A549 (cell line): ENCODE data around the gene MTG2. TPM values are rescaled to one million over a fixed set of nuclear protein-coding genes. Genes with fewer than 3 reads are reported as not detected.

Experiments
- ATAC-seq, 2 experiments: fragments of 200-7000 bp in 1 of 2; fragments of >200 bp in 1 of 2; cut with Nextera tagmentation in 1 of 2; cut with Tn5 transposase in 1 of 2; 3 replicates each; pipeline versions ENCODE4 v1.8.0 to v1.9.1; 2018 to 2020; ENCODE audit warnings: mild to moderate bottlenecking in 1 of 2, moderate library complexity in 1 of 2
- CTCF ChIA-PET: fragments of 300-600 bp; sonication (Branson Sonifier 250); formaldehyde crosslinking; extraction: SDS; loops from one replicate; lab custom pipeline; 2021; ENCODE audit warnings: antibody characterized with exemption, inconsistent platforms; lab: Yijun Ruan, JAX
- POLR2A ChIA-PET: fragments of 350-600 bp; formaldehyde crosslinking; extraction: SDS; loops from one replicate; lab custom pipeline; 2021; ENCODE audit warnings: antibody characterized with exemption, inconsistent platforms; lab: Yijun Ruan, JAX
- DNase-seq, 2 experiments: peaks; one replicate each; pipeline versions ENCODE4 v3.0.0 to v3.0.0-alpha.2; 2011 to 2016; ENCODE audit warnings: low read depth in 1 of 2, low spot score in 1 of 2
- FAIRE-seq: peaks from 2 replicates; lab custom pipeline; 2011; peaks lifted over from hg19 to GRCh38; lab: Jason Lieb, UNC
- H3K27ac ChIP-seq, 2 experiments: fragments of >200 bp; sonication (Bioruptor Twin); formaldehyde crosslinking; 3 replicates each; pipeline ENCODE4 v1.5.1; 2016 to 2017
- H3K4me1 ChIP-seq: fragments of >200 bp; sonication (Bioruptor Twin); formaldehyde crosslinking; 3 replicates; pipeline ENCODE4 v1.6.1; 2016
- H3K4me2 ChIP-seq: fragments of >200 bp; sonication (Bioruptor Twin); formaldehyde crosslinking; 3 replicates; pipeline ENCODE4 v1.6.1; 2016
- H3K4me3 ChIP-seq: fragments of >200 bp; sonication (Bioruptor Twin); formaldehyde crosslinking; 3 replicates; pipeline ENCODE4 v1.5.1; 2016
- H3K9me3 ChIP-seq: fragments of >200 bp; sonication (Bioruptor Twin); formaldehyde crosslinking; 3 replicates; pipeline ENCODE4 v1.6.1; 2016
- BCL3 ChIP-seq: fragments of >200 bp; sonication (Bioruptor Twin); formaldehyde crosslinking; IDR thresholded peaks from 3 replicates; pipeline ENCODE4 v1.6.1; 2016
- CBX2 ChIP-seq: fragments of 200-600 bp; sonication (generic); IDR thresholded peaks from 2 replicates; pipeline ENCODE4 v1.6.1; 2016; ENCODE audit warnings: low read depth, mild to moderate bottlenecking, borderline replicate concordance
- CHD4 ChIP-seq: fragments of 200-600 bp; sonication (generic); IDR thresholded peaks from 2 replicates; pipeline ENCODE4 v1.6.1; 2016; ENCODE audit warnings: antibody characterized with exemption, mild to moderate bottlenecking, borderline replicate concordance
- EHF ChIP-seq: fragments of 250-450 bp; sonication (Bioruptor Pico); IDR thresholded peaks from 2 replicates; pipeline ENCODE4 v1.5.0; 2020; ENCODE audit warnings: mild to moderate bottlenecking
- EP300 ChIP-seq, 2 experiments: fragments of >200 bp; sonication (Bioruptor Twin); formaldehyde crosslinking; IDR thresholded peaks; 2 replicates in 1 of 2; 3 replicates in 1 of 2; pipeline ENCODE4 v1.6.1; 2016 to 2017
- HES2 ChIP-seq: fragments of >200 bp; sonication (Bioruptor Twin); formaldehyde crosslinking; IDR thresholded peaks from 2 replicates; pipeline ENCODE4 v1.6.1; 2016
- HEYL ChIP-seq: fragments of 250-450 bp; sonication (Bioruptor Pico); IDR thresholded peaks from 2 replicates; pipeline ENCODE4 v1.8.0; 2021; ENCODE audit warnings: mild to moderate bottlenecking, moderate library complexity
- MAZ ChIP-seq: fragments of 150-350 bp; IDR thresholded peaks from 2 replicates; pipeline ENCODE4 v1.6.1; 2014; ENCODE audit warnings: antibody characterized with exemption, low read depth, low read length, borderline replicate concordance
- MYC ChIP-seq: IDR thresholded peaks from 2 replicates; pipeline ENCODE4 v1.6.1; 2012; ENCODE audit warnings: mild to moderate bottlenecking, inconsistent platforms, low read length, improper control_type of control experiment, borderline replicate concordance
- NFE2L2 ChIP-seq: fragments of 150-350 bp; conservative IDR thresholded peaks from 2 replicates; pipeline ENCODE4 v1.6.1; 2014; ENCODE audit warnings: low read length
- PBX3 ChIP-seq: IDR thresholded peaks from 2 replicates; pipeline ENCODE4 v1.6.1; 2012
- PHF8 ChIP-seq: fragments of 200-600 bp; sonication (generic); IDR thresholded peaks from 2 replicates; pipeline ENCODE4 v1.6.1; 2016; ENCODE audit warnings: low read depth, mild to moderate bottlenecking, antibody characterized with exemption, moderate library complexity, borderline replicate concordance
- POLR2AphosphoS2 ChIP-seq: conservative IDR thresholded peaks from 2 replicates; pipeline ENCODE4 v1.6.1; 2012; ENCODE audit warnings: low read length, improper control_type of control experiment, inconsistent platforms
- RARB ChIP-seq: fragments of 250-450 bp; sonication (Bioruptor Pico); IDR thresholded peaks from 2 replicates; pipeline ENCODE4 v1.8.0; 2021; ENCODE audit warnings: mild to moderate bottlenecking, moderate library complexity
- RFX5 ChIP-seq: fragments of 450-650 bp; IDR thresholded peaks from 2 replicates; pipeline ENCODE4 v1.7.1; 2014; ENCODE audit warnings: antibody characterized with exemption, mild to moderate bottlenecking, moderate library complexity
- RNF2 ChIP-seq: fragments of 200-600 bp; sonication (generic); IDR thresholded peaks from 2 replicates; pipeline ENCODE4 v1.6.1; 2016; ENCODE audit warnings: low read depth, mild to moderate bottlenecking, antibody characterized with exemption, moderate library complexity, borderline replicate concordance
- TFCP2L1 ChIP-seq: fragments of 250-450 bp; sonication (Bioruptor Pico); IDR thresholded peaks from 2 replicates; pipeline ENCODE4 v1.5.0; 2021; ENCODE audit warnings: mild to moderate bottlenecking
- ZNF302 ChIP-seq: fragments of 250-450 bp; sonication (Bioruptor Pico); IDR thresholded peaks from 2 replicates; pipeline ENCODE4 v1.9.0; 2021; ENCODE audit warnings: inconsistent platforms, mild to moderate bottlenecking, moderate library complexity
- WGBS: methylation state at CpG from one replicate; pipeline ENCODE4 v1.1.6; 2017; ENCODE audit errors: missing lambda C conversion rate; 5-methylcytosine and 5-hydroxymethylcytosine counted together
- polyA plus RNA-seq, 4 experiments: library from polyadenylated mRNA; depleted of rRNA in 3 of 4; stranded (reverse); fragments of >200 nt; fragmentation: RNase III in 1 of 4; extraction: RNeasy Plus Mini Kit Qiagen cat#74134 plus additional on column Dnase treatment in 1 of 4; gene quantifications; 2 replicates in 3 of 4; 3 replicates in 1 of 4; pipeline ENCODE4 v1.2.3, GENCODE V29; 2011 to 2017
- TF ChIP-seq, protein P1 (sequence below): fragments of 250-450 bp; sonication (Bioruptor Pico); IDR thresholded peaks from 2 replicates; pipeline ENCODE4 v1.5.0; 2021; ENCODE audit warnings: mild to moderate bottlenecking, moderate library complexity, borderline replicate concordance
- TF ChIP-seq, protein P2 (sequence below): IDR thresholded peaks from 2 replicates; pipeline ENCODE4 v1.6.1; 2012; ENCODE audit warnings: low read depth, borderline replicate concordance

The MTG2 gene
- polyA plus RNA-seq, 2 of the 4 experiments (the other 2 are of a cell fraction), result 21.9 to 28.7 TPM

- TF ChIP-seq RFX5, result no peak
- TF ChIP-seq CHD4, result no peak
These were observed 21.5 kb upstream of the MTG2 start (continued) for GRCh38 chr20:62161347-62161746.

- H3K4me2 ChIP-seq, result no peak overlapping the region
- no peak for ATAC-seq
- H3K9me3 ChIP-seq, result no peaks in the 10 kb centered on the region
- no peak overlapping the region for H3K4me3 ChIP-seq
- CTCF ChIA-PET, result interaction anchor here (1.2 kb wide), 2 partner anchors 11 to 152 kb away, joined by 3 read pairs; no protein-coding TSS in a partner anchor
- TF ChIP-seq HES2, result no peak
- TF ChIP-seq, protein P1, sequence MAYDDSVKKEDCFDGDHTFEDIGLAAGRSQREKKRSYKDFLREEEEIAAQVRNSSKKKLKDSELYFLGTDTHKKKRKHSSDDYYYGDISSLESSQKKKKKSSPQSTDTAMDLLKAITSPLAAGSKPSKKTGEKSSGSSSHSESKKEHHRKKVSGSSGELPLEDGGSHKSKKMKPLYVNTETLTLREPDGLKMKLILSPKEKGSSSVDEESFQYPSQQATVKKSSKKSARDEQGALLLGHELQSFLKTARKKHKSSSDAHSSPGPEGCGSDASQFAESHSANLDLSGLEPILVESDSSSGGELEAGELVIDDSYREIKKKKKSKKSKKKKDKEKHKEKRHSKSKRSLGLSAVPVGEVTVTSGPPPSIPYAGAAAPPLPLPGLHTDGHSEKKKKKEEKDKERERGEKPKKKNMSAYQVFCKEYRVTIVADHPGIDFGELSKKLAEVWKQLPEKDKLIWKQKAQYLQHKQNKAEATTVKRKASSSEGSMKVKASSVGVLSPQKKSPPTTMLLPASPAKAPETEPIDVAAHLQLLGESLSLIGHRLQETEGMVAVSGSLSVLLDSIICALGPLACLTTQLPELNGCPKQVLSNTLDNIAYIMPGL (CRISPR knock-in tag), result no peak
- TF ChIP-seq MYC, result no peak
- FAIRE-seq, result no peak
- WGBS, result 97% methylated on average over 13 of the region's 38 CpGs
- no peaks in the 10 kb centered on the region for H3K4me1 ChIP-seq
- H3K27ac ChIP-seq, result no peak overlapping the region
- no peak for DNase-seq
- POLR2A ChIA-PET, result no interaction called here
These were observed 19.9 kb upstream of the MTG2 start for GRCh38 chr20:62162765-62163484.

- ATAC-seq (no peak), DNase-seq (no peak), FAIRE-seq (no peak)
- POLR2A ChIA-PET, result no interaction called here
- no peak overlapping the region for H3K4me2 ChIP-seq
- CTCF ChIA-PET, result interaction anchor here (1.2 kb wide), 2 partner anchors 11 to 153 kb away, joined by 3 read pairs; no protein-coding TSS in a partner anchor
- H3K27ac ChIP-seq, result no peak overlapping the region
- H3K9me3 ChIP-seq, result no peaks in the 10 kb centered on the region
- no peak for TF ChIP-seq HEYL (CRISPR knock-in tag)
- no peak for TF ChIP-seq RNF2
- no peak for TF ChIP-seq RARB
- TF ChIP-seq CHD4, result no peak
- TF ChIP-seq CBX2, result no peak
- TF ChIP-seq EP300 (IDR thresholded peaks at IDR 0.05), result no peak
- TF ChIP-seq BCL3, result no peak
- TF ChIP-seq EHF, result no peak
- TF ChIP-seq TFCP2L1 (CRISPR knock-in tag), result no peak
- TF ChIP-seq ZNF302 (CRISPR knock-in tag), result no peak
- TF ChIP-seq NFE2L2, result no peak
- TF ChIP-seq PBX3, result no peak
- TF ChIP-seq HES2, result no peak
- TF ChIP-seq PHF8, result no peak
- TF ChIP-seq, protein P2, sequence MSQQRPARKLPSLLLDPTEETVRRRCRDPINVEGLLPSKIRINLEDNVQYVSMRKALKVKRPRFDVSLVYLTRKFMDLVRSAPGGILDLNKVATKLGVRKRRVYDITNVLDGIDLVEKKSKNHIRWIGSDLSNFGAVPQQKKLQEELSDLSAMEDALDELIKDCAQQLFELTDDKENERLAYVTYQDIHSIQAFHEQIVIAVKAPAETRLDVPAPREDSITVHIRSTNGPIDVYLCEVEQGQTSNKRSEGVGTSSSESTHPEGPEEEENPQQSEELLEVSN, result no peak
- TF ChIP-seq MAZ, result no peak
- no peak for TF ChIP-seq POLR2AphosphoS2
- no peak overlapping the region for H3K4me3 ChIP-seq
- WGBS, result 90% methylated on average over 11 of the region's 25 CpGs
- H3K4me1 ChIP-seq, result no peaks in the 10 kb centered on the region
These were observed 19.4 kb upstream of the MTG2 start for GRCh38 chr20:62163485-62163865.
